ENCODE results near the gene SGK2.

The SGK2 gene

GRCh38 chr20:43565758-43566104, 6.9 kb downstream of the SGK2 start:
- DNase-seq (ENCODE audit: low read depth), result no peak
- H3K4me3 ChIP-seq (ENCODE audit: control insufficient read depth, low read depth, low read length), result no peak overlapping the region
- TF ChIP-seq CTCF (IDR thresholded peaks at IDR 0.05; ENCODE audit: control insufficient read depth, insufficient read depth, low read depth, low read length, missing control alignments), result no peak

GRCh38 chr20:43567477-43567876, 8.7 kb downstream of the SGK2 start:
- no peak overlapping the region for H3K4me3 ChIP-seq (ENCODE audit: control insufficient read depth, low read depth, low read length)
- DNase-seq (ENCODE audit: low read depth), result no peak
- TF ChIP-seq CTCF (IDR thresholded peaks at IDR 0.05; ENCODE audit: control insufficient read depth, insufficient read depth, low read depth, low read length, missing control alignments), result no peak

- no peak overlapping the region for H3K4me3 ChIP-seq (ENCODE audit: control insufficient read depth, low read depth, low read length)
- DNase-seq (ENCODE audit: low read depth), result no peak
- no peak for TF ChIP-seq CTCF (IDR thresholded peaks at IDR 0.05; ENCODE audit: control insufficient read depth, insufficient read depth, low read depth, low read length, missing control alignments)
Observed at GRCh38 chr20:43568706-43569105, 9.9 kb downstream of the SGK2 start.

- DNase-seq (ENCODE audit: low read depth), result no peak
- no peak overlapping the region for H3K4me3 ChIP-seq (ENCODE audit: control insufficient read depth, low read depth, low read length)
- TF ChIP-seq CTCF (IDR thresholded peaks at IDR 0.05; ENCODE audit: control insufficient read depth, insufficient read depth, low read depth, low read length, missing control alignments), result no peak
Observed at GRCh38 chr20:43569282-43569681, 10.5 kb downstream of the SGK2 start.

GRCh38 chr20:43570496-43570895, 11.7 kb downstream of the SGK2 start:
- H3K4me3 ChIP-seq (ENCODE audit: control insufficient read depth, low read depth, low read length), result no peak overlapping the region
- TF ChIP-seq CTCF (IDR thresholded peaks at IDR 0.05; ENCODE audit: control insufficient read depth, insufficient read depth, low read depth, low read length, missing control alignments), result no peak
- DNase-seq (ENCODE audit: low read depth), result no peak

- no peak for TF ChIP-seq CTCF (IDR thresholded peaks at IDR 0.05; ENCODE audit: control insufficient read depth, insufficient read depth, low read depth, low read length, missing control alignments)
- no peak overlapping the region for H3K4me3 ChIP-seq (ENCODE audit: control insufficient read depth, low read depth, low read length)
- DNase-seq (ENCODE audit: low read depth), result no peak
Observed at GRCh38 chr20:43571310-43571709, 12.5 kb downstream of the SGK2 start.

GRCh38 chr20:43571771-43572170, 12.9 kb downstream of the SGK2 start:
- no peak overlapping the region for H3K4me3 ChIP-seq (ENCODE audit: control insufficient read depth, low read depth, low read length)
- TF ChIP-seq CTCF (IDR thresholded peaks at IDR 0.05; ENCODE audit: control insufficient read depth, insufficient read depth, low read depth, low read length, missing control alignments), result no peak
- no peak for DNase-seq (ENCODE audit: low read depth)
